ENCODE measurements around the gene ASGR1.
"Not testable (repeated sequence)": the region's sequence is repeated elsewhere in the genome, so short reads cannot be mapped to it uniquely, and the experiment has no call there.

The ASGR1 gene

GRCh38 chr17:7184647-7185046 lies 5.5 kb upstream of the ASGR1 start:
- no peak for DNase-seq

GRCh38 chr17:7184091-7184488 lies 4.9 kb upstream of the ASGR1 start:
- no peak for DNase-seq

- no peak for DNase-seq
These were observed 4.4 kb upstream of the ASGR1 start for GRCh38 chr17:7183433-7184090.

GRCh38 chr17:7182101-7182500 lies 2.9 kb upstream of the ASGR1 start:
- DNase-seq, result not testable (repeated sequence)

GRCh38 chr17:7178973-7179316 lies 225 bp downstream of the ASGR1 start:
- DNase-seq, result no peak

GRCh38 chr17:7177954-7178477 lies 1.2 kb downstream of the ASGR1 start:
- DNase-seq, result peak in 1 of 2 experiments; percentile 31

GRCh38 chr17:7177191-7177953 lies 1.8 kb downstream of the ASGR1 start:
- peak in 1 of 2 experiments; percentile 76 for DNase-seq

- DNase-seq, result peak in 1 of 2 experiments; percentile 32
These were observed 2.4 kb downstream of the ASGR1 start for GRCh38 chr17:7176841-7177190.

- DNase-seq, result no peak
These were observed 2.9 kb downstream of the ASGR1 start for GRCh38 chr17:7176107-7176840.

GRCh38 chr17:7175330-7175733 lies 3.8 kb downstream of the ASGR1 start:
- no peak for DNase-seq

- no peak for DNase-seq
These were observed 4.4 kb downstream of the ASGR1 start for GRCh38 chr17:7174603-7175326.

GRCh38 chr17:7173687-7174602 lies 5.2 kb downstream of the ASGR1 start:
- DNase-seq, result peak in 1 of 2 experiments; percentile 52

GRCh38 chr17:7172522-7173191 lies 6.5 kb downstream of the ASGR1 start:
- DNase-seq, result not testable (repeated sequence)

- not testable (repeated sequence) for DNase-seq
These were observed 9.6 kb downstream of the ASGR1 start for GRCh38 chr17:7169565-7169908.

GRCh38 chr17:7168841-7169564 lies 10.2 kb downstream of the ASGR1 start:
- DNase-seq, result not testable (repeated sequence)

- no peak for DNase-seq
These were observed 11.3 kb downstream of the ASGR1 start for GRCh38 chr17:7167832-7168231.

- DNase-seq, result no peak
These were observed 12.3 kb downstream of the ASGR1 start for GRCh38 chr17:7166873-7167272.

- DNase-seq, result not testable (repeated sequence)
These were observed 19.6 kb downstream of the ASGR1 start for GRCh38 chr17:7159571-7159970.

- not testable (repeated sequence) for DNase-seq
These were observed 20.7 kb downstream of the ASGR1 start for GRCh38 chr17:7158424-7158823.

GRCh38 chr17:7156342-7156940 lies 22.7 kb downstream of the ASGR1 start:
- no peak for DNase-seq
